B cell (primary cell): Measurements from ENCODE around the gene DGKQ. TPM values are rescaled to one million over a fixed set of nuclear protein-coding genes. Genes with fewer than 3 reads are reported as not detected.

ENCODE experiments used
- ATAC-seq: fragments of 200-7000 bp; cut with Tn5 transposase; one replicate; pipeline ENCODE4 v1.10.0; 2021; ENCODE audit warnings: low read depth, mild to moderate bottlenecking, moderate number of reproducible peaks, moderate library complexity
- CTCF ChIA-PET: fragments of 350-600 bp; sonication (Branson Sonifier 250); formaldehyde crosslinking; loops from one replicate; lab custom pipeline; 2021; ENCODE audit warnings: antibody characterized with exemption, inconsistent platforms; lab: Charles Lee
- POLR2A ChIA-PET: fragments of 350-600 bp; sonication (Branson Sonifier 250); formaldehyde crosslinking; loops from one replicate; lab custom pipeline; 2021; ENCODE audit warnings: antibody characterized with exemption; lab: Charles Lee
- DNase-seq: peaks from one replicate; pipeline ENCODE4 v3.0.0; 2013
- H2AFZ ChIP-seq: 2 replicates; pipeline ENCODE4 v1.6.1; 2012; ENCODE audit warnings: mild to moderate bottlenecking, low read depth, low read length; ENCODE audit not compliant: insufficient read depth, poor library complexity, severe bottlenecking
- H3K27ac ChIP-seq, 2 donors: 1 replicate in 1 of 2; 2 replicates in 1 of 2; pipeline ENCODE4 v1.5.1; 2012 to 2013; ENCODE audit warnings: low read length in 2 of 2, mild to moderate bottlenecking in 2 of 2, moderate library complexity in 1 of 2
- H3K27me3 ChIP-seq, 4 experiments: fragments of 200-600 bp in 1 of 4; sonication (generic) in 1 of 4; replicated peaks in 1 of 4; 1 replicate in 2 of 4; 2 replicates in 2 of 4; pipeline versions ENCODE4 v1.6.1 to v1.7.0; 2013 to 2016; ENCODE audit warnings: low read length in 3 of 4, mild to moderate bottlenecking in 2 of 4, mixed read lengths in 1 of 4, moderate library complexity in 1 of 4; ENCODE audit not compliant: insufficient read depth in 4 of 4, control insufficient read depth in 3 of 4; ENCODE audit errors: control extremely low read depth in 1 of 4
- H3K36me3 ChIP-seq, 2 experiments: replicated peaks in 1 of 2; 1 replicate in 1 of 2; 2 replicates in 1 of 2; pipeline versions ENCODE4 v1.6.1 to v1.7.1; 2013; ENCODE audit warnings: low read length in 1 of 2; ENCODE audit not compliant: insufficient read depth in 2 of 2, control insufficient read depth in 1 of 2; ENCODE audit errors: control extremely low read depth in 1 of 2, extremely low read depth in 1 of 2
- H3K4me1 ChIP-seq, 2 donors: fragments of 200-600 bp in 1 of 2; sonication (generic) in 1 of 2; 1 replicate in 1 of 2; 2 replicates in 1 of 2; pipeline versions ENCODE4 v1.5.1 to v1.6.1; 2013 to 2017; ENCODE audit warnings: low read length in 2 of 2; ENCODE audit not compliant: control insufficient read depth in 2 of 2, insufficient read depth in 2 of 2
- H3K4me2 ChIP-seq: replicated peaks from 2 replicates; pipeline ENCODE3; 2012; ENCODE audit warnings: mild to moderate bottlenecking, low read depth, low read length; ENCODE audit not compliant: poor library complexity, severe bottlenecking
- H3K4me3 ChIP-seq, 5 experiments: fragments of 200-600 bp in 1 of 5; sonication (generic) in 1 of 5; 1 replicate in 3 of 5; 2 replicates in 2 of 5; pipeline versions ENCODE4 v1.5.1 to v1.7.0; 2011 to 2016; ENCODE audit warnings: low read length in 4 of 5, mild to moderate bottlenecking in 4 of 5, low read depth in 2 of 5, control low read depth in 1 of 5, moderate library complexity in 1 of 5; ENCODE audit not compliant: insufficient read depth in 1 of 5; ENCODE audit errors: control extremely low read depth in 1 of 5, extremely low read depth in 1 of 5
- H3K79me2 ChIP-seq: fragments of 200-600 bp; sonication (generic); one replicate; pipeline ENCODE4 v1.6.0; 2016; ENCODE audit warnings: low read length; ENCODE audit not compliant: control insufficient read depth, insufficient read depth
- H3K9ac ChIP-seq: fragments of 200-600 bp; sonication (generic); 2 replicates; pipeline ENCODE4 v1.6.1; 2017; ENCODE audit warnings: mild to moderate bottlenecking, low read length, moderate library complexity
- H3K9me3 ChIP-seq, 3 donors: one replicate each; pipeline versions ENCODE4 v1.6.1 to v1.7.1; 2013; ENCODE audit warnings: low read length in 2 of 3; ENCODE audit not compliant: control insufficient read depth in 2 of 3, insufficient read depth in 1 of 3; ENCODE audit errors: control extremely low read depth in 1 of 3
- H4K20me1 ChIP-seq: 2 replicates; pipeline ENCODE4 v1.6.0; 2012; ENCODE audit warnings: mild to moderate bottlenecking, low read length; ENCODE audit not compliant: insufficient read depth, control insufficient read depth, poor library complexity, severe bottlenecking
- H3K27ac Mint-ChIP-seq: one replicate; pipeline ENCODE4 v1.8.0; 2021; ENCODE audit warnings: mixed read lengths
- H3K27me3 Mint-ChIP-seq: one replicate; pipeline ENCODE4 v1.8.0; 2021; ENCODE audit warnings: mixed read lengths
- H3K4me1 Mint-ChIP-seq: one replicate; pipeline ENCODE4 v1.8.0; 2021; ENCODE audit warnings: mixed read lengths
- H3K4me3 Mint-ChIP-seq: one replicate; pipeline ENCODE4 v1.8.0; 2021; ENCODE audit warnings: mixed read lengths
- H3K9me3 Mint-ChIP-seq: one replicate; pipeline ENCODE4 v1.8.0; 2022; ENCODE audit warnings: mixed read lengths; ENCODE audit not compliant: insufficient read depth
- CTCF ChIP-seq: fragments of 200-600 bp; IDR thresholded peaks from one replicate; pipeline ENCODE4 v1.8.0; 2022; ENCODE audit warnings: antibody characterized with exemption, mild to moderate bottlenecking
- EZH2 ChIP-seq: IDR thresholded peaks from 2 replicates; pipeline ENCODE4 v1.6.1; 2012; ENCODE audit warnings: borderline replicate concordance, low read depth, mild to moderate bottlenecking, moderate library complexity, low read length; ENCODE audit not compliant: insufficient read depth, poor library complexity, severe bottlenecking
- WGBS: methylation state at CpG from one replicate; pipeline ENCODE4 v1.1.5; 2013; ENCODE audit warnings: missing lambda C conversion rate; ENCODE audit not compliant: insufficient coverage; 5-methylcytosine and 5-hydroxymethylcytosine counted together
- intact Hi-C: fragments of 100-400 bp; cut with micrococcal nuclease; formaldehyde crosslinking; loops from one replicate; pipeline ENCODE4 v1.10.0; 2022
- polyA plus RNA-seq: library from polyadenylated mRNA; depleted of rRNA; stranded (reverse); fragments of >200 nt; gene quantifications from 2 replicates; pipeline ENCODE4 v1.2.3, GENCODE V29; 2012
- total RNA-seq, 2 donors: library from RNA; stranded (reverse); fragments of 120-200 nt in 1 of 2; gene quantifications; 1 replicate in 1 of 2; 2 replicates in 1 of 2; pipeline versions ENCODE4 v1.2.3 to v1.2.4, GENCODE V29; 2013 to 2022

Gene DGKQ
- total and polyA plus RNA-seq, 2 donors (not counting 1 experiment from before 2014, with no cell fraction given): 22.6 to 30.4 TPM

DNA sequence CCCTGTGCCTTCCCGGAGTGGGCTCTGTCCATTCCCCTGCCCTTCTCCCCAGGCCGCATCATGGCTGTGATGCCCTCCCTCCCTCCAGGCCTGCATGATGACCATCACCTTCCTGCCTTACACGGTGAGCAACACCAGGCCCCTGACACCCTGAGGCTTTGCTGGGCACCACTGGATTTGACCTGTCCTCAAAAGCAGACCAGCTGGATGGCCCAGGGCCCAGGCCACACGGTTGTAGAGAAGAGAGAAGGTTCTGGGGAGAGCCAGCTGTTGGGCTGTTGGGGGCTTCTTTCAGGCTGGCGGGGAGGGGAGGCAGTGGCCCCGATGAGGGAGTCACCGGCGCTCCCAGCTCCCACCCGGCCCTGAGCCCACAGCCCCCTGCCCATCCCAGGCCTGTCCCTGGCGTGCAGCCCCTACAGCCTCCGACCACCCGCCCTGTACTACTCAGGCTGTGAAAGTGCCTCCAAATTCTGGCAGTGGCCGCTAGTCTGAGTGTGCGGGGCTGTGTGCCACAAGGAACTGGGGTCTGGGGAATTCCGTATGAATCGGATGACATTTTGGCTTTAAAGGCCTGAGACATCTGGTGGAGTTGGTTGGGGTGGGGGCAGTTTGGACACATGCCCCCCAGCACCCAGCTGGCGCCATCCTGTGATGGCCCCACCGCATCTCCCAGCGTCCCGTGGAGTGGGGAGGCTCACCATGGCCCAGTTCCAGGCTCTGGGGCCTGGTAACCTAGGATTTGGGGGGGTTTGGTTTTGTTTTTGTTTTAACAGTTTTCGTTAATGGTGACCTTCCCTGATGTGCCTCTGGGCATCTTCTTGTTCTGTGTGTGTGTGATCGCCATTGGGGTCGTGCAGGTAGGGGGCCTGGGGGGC lies 21.5 kb downstream of the DGKQ start:
- peaks cover 25% of the 10 kb centered on the region for H3K79me2 ChIP-seq
- Mint-ChIP-seq H3K4me3 (no peak overlapping the region), H3K4me1 (peaks cover 4% of the 10 kb centered on the region), H3K9me3 (no peaks in the 10 kb centered on the region), H3K27ac (no peak overlapping the region), H3K27me3 (no peaks in the 10 kb centered on the region)
- TF ChIP-seq EZH2 (no peak), CTCF (no peak)
- H3K4me3 ChIP-seq: no peak overlapping the region
- no peaks in the 10 kb centered on the region for H3K27me3 ChIP-seq
- no peak overlapping the region for H2AFZ ChIP-seq
- H3K4me2 ChIP-seq: no peak overlapping the region
- peaks cover 0 to 5% (median 0%) of the 10 kb centered on the region in 3 donors for H3K9me3 ChIP-seq
- ATAC-seq (no peak), DNase-seq (no peak)
- WGBS: 98% methylated on average over 23 of the region's 23 CpGs
- POLR2A ChIA-PET: interaction anchor here (0.7 kb wide), 1 partner anchor 22 kb away, joined by 3 read pairs; no protein-coding TSS in a partner anchor
- CTCF ChIA-PET: no interaction called here
- intact Hi-C loops: no loop called here
- no peak overlapping the region for H3K27ac ChIP-seq
- peaks cover 47% of the 10 kb centered on the region for H4K20me1 ChIP-seq
- no peak overlapping the region for H3K9ac ChIP-seq
- H3K4me1 ChIP-seq: peaks cover 0 to 7% of the 10 kb centered on the region in 2 donors
- peaks cover 0 to 31% of the 10 kb centered on the region in 2 experiments for H3K36me3 ChIP-seq

- intact Hi-C loops: no loop called here
- Histone ChIP-seq H3K27me3 (no peaks in the 10 kb centered on the region), H3K79me2 (peaks cover 31% of the 10 kb centered on the region), H3K4me1 (peaks cover 0 to 13% of the 10 kb centered on the region in 2 donors), H3K9ac (no peak overlapping the region), H3K27ac (no peak overlapping the region), H3K4me2 (no peak overlapping the region), H2AFZ (no peak overlapping the region), H3K9me3 (peaks cover 0 to 5% (median 0%) of the 10 kb centered on the region in 3 donors), H3K4me3 (no peak overlapping the region), H4K20me1 (peaks cover 53% of the 10 kb centered on the region), H3K36me3 (peaks cover 0 to 31% of the 10 kb centered on the region in 2 experiments)
- H3K27me3 Mint-ChIP-seq: no peaks in the 10 kb centered on the region
- no peak overlapping the region for H3K4me3 Mint-ChIP-seq
- H3K27ac Mint-ChIP-seq: no peak overlapping the region
- peaks cover 7% of the 10 kb centered on the region for H3K4me1 Mint-ChIP-seq
- no peak for ATAC-seq
- 100% methylated on average over 3 of the region's 7 CpGs for WGBS
- H3K9me3 Mint-ChIP-seq: no peaks in the 10 kb centered on the region
- POLR2A ChIA-PET: no interaction called here
- no peak for DNase-seq
- TF ChIP-seq CTCF (no peak), EZH2 (no peak)
- CTCF ChIA-PET: no interaction called here
Observed at GRCh38 chr4:951186-951585, 22.2 kb downstream of the DGKQ start.
